GM23338 (cell line): ENCODE results near the gene CD300E.

Experiments
- CREB1 ChIP-seq: fragments of 250-450 bp; sonication (Bioruptor Pico); IDR thresholded peaks from 2 replicates; pipeline ENCODE4 v1.5.0; 2020; ENCODE audit warnings: low read depth, mild to moderate bottlenecking, moderate library complexity
- CTCF ChIP-seq, 2 experiments: fragments of 200-600 bp in 1 of 2; sonication (generic) in 1 of 2; conservative IDR thresholded peaks; 2 replicates each; pipeline versions ENCODE4 v1.5.1 to v1.6.1; 2016 to 2017; ENCODE audit warnings: antibody characterized with exemption in 2 of 2, low read depth in 2 of 2, mild to moderate bottlenecking in 2 of 2, moderate library complexity in 1 of 2
- EZH2 ChIP-seq: fragments of 200-600 bp; sonication (generic); IDR thresholded peaks from one replicate; pipeline ENCODE4 v1.8.0; 2017; ENCODE audit warnings: antibody characterized with exemption, mild to moderate bottlenecking, low read depth; ENCODE audit not compliant: unreplicated experiment
- EZH2phosphoT487 ChIP-seq: fragments of 200-600 bp; sonication (generic); IDR thresholded peaks from one replicate; pipeline ENCODE4 v1.8.1; 2018; ENCODE audit warnings: antibody characterized with exemption; ENCODE audit not compliant: unreplicated experiment
- JUNB ChIP-seq: IDR thresholded peaks from one replicate; pipeline ENCODE4 v1.6.1; 2016; ENCODE audit warnings: antibody characterized with exemption; ENCODE audit not compliant: unreplicated experiment
- NANOG ChIP-seq: IDR thresholded peaks from 2 replicates; pipeline ENCODE4 v1.6.1; 2016; ENCODE audit warnings: antibody characterized with exemption, borderline replicate concordance
- POLR2AphosphoS5 ChIP-seq: IDR thresholded peaks from 2 replicates; pipeline ENCODE4 v1.6.1; 2016; ENCODE audit warnings: antibody characterized with exemption, low read depth
- REST ChIP-seq: IDR thresholded peaks from one replicate; pipeline ENCODE4 v1.6.1; 2018; ENCODE audit warnings: antibody characterized with exemption; ENCODE audit not compliant: unreplicated experiment
- STAT1 ChIP-seq: IDR thresholded peaks from one replicate; pipeline ENCODE4 v1.6.1; 2016; ENCODE audit warnings: antibody characterized with exemption; ENCODE audit not compliant: unreplicated experiment
- ZNF331 ChIP-seq: fragments of 250-450 bp; sonication (Bioruptor Pico); IDR thresholded peaks from 2 replicates; pipeline ENCODE4 v1.5.0; 2020; ENCODE audit warnings: low read depth, mild to moderate bottlenecking, moderate library complexity
- TF ChIP-seq, protein P1 (sequence below): fragments of 250-450 bp; sonication (Bioruptor Pico); IDR thresholded peaks from 2 replicates; pipeline ENCODE4 v1.5.0; 2020; ENCODE audit warnings: mild to moderate bottlenecking, moderate library complexity
- TF ChIP-seq, protein P2 (sequence below): IDR thresholded peaks from 2 replicates; pipeline ENCODE4 v1.6.1; 2016; ENCODE audit warnings: antibody characterized with exemption

DNA sequence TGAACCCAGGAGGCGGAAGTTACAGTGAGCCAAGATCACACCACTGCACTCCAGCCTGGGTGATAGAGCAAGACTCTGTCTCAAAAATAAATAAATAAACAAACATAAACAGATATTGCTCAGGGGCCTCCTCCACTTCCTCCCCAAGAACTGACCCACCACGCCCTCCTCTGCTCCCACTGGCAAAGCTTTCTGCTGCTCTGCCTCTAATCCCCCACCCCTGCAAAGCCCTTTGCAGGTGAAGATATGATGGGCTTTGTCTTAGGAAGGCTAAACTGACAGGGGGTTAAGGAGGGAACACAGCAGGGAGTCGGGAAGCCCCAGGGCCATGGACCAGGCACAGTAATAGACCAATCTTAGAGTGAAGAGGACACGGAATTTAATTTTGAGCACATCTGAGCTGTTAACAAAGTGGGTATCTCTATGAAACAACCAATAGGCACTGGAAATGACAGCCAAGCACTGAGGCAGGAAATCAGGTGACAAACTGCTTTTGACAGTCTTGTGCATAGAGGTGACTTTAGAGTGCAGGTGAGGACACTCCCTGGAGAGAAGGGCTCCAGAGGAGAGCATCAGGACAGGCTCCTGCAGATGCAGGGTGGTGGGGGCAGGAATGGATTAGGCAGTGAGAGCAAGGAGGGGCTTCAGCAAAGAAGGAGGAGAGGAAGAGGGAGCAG is 25.1 kb downstream of the CD300E start:
- no peak for TF ChIP-seq EZH2
- no peak for TF ChIP-seq REST
- no peak for TF ChIP-seq CTCF (conservative IDR thresholded peaks at IDR 0.05; ENCODE audit: low read depth in 2 of 2)
- no peak for TF ChIP-seq JUNB
- TF ChIP-seq EZH2phosphoT487: no peak
- TF ChIP-seq POLR2AphosphoS5: no peak
- TF ChIP-seq ZNF331 (CRISPR knock-in tag): no peak
- TF ChIP-seq STAT1: no peak
- TF ChIP-seq NANOG: no peak
- TF ChIP-seq CREB1: no peak
- TF ChIP-seq, protein P1, sequence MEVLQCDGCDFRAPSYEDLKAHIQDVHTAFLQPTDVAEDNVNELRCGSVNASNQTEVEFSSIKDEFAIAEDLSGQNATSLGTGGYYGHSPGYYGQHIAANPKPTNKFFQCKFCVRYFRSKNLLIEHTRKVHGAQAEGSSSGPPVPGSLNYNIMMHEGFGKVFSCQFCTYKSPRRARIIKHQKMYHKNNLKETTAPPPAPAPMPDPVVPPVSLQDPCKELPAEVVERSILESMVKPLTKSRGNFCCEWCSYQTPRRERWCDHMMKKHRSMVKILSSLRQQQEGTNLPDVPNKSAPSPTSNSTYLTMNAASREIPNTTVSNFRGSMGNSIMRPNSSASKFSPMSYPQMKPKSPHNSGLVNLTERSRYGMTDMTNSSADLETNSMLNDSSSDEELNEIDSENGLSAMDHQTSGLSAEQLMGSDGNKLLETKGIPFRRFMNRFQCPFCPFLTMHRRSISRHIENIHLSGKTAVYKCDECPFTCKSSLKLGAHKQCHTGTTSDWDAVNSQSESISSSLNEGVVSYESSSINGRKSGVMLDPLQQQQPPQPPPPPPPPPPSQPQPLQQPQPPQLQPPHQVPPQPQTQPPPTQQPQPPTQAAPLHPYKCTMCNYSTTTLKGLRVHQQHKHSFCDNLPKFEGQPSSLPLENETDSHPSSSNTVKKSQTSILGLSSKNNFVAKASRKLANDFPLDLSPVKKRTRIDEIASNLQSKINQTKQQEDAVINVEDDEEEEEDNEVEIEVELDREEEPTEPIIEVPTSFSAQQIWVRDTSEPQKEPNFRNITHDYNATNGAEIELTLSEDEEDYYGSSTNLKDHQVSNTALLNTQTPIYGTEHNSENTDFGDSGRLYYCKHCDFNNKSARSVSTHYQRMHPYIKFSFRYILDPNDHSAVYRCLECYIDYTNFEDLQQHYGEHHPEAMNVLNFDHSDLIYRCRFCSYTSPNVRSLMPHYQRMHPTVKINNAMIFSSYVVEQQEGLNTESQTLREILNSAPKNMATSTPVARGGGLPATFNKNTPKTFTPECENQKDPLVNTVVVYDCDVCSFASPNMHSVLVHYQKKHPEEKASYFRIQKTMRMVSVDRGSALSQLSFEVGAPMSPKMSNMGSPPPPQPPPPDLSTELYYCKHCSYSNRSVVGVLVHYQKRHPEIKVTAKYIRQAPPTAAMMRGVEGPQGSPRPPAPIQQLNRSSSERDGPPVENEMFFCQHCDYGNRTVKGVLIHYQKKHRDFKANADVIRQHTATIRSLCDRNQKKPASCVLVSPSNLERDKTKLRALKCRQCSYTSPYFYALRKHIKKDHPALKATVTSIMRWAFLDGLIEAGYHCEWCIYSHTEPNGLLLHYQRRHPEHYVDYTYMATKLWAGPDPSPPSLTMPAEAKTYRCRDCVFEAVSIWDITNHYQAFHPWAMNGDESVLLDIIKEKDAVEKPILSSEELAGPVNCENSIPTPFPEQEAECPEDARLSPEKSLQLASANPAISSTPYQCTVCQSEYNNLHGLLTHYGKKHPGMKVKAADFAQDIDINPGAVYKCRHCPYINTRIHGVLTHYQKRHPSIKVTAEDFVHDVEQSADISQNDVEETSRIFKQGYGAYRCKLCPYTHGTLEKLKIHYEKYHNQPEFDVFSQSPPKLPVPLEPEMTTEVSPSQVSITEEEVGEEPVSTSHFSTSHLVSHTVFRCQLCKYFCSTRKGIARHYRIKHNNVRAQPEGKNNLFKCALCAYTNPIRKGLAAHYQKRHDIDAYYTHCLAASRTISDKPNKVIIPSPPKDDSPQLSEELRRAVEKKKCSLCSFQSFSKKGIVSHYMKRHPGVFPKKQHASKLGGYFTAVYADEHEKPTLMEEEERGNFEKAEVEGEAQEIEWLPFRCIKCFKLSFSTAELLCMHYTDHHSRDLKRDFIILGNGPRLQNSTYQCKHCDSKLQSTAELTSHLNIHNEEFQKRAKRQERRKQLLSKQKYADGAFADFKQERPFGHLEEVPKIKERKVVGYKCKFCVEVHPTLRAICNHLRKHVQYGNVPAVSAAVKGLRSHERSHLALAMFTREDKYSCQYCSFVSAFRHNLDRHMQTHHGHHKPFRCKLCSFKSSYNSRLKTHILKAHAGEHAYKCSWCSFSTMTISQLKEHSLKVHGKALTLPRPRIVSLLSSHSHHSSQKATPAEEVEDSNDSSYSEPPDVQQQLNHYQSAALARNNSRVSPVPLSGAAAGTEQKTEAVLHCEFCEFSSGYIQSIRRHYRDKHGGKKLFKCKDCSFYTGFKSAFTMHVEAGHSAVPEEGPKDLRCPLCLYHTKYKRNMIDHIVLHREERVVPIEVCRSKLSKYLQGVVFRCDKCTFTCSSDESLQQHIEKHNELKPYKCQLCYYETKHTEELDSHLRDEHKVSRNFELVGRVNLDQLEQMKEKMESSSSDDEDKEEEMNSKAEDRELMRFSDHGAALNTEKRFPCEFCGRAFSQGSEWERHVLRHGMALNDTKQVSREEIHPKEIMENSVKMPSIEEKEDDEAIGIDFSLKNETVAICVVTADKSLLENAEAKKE (CRISPR knock-in tag): no peak
- TF ChIP-seq, protein P2, sequence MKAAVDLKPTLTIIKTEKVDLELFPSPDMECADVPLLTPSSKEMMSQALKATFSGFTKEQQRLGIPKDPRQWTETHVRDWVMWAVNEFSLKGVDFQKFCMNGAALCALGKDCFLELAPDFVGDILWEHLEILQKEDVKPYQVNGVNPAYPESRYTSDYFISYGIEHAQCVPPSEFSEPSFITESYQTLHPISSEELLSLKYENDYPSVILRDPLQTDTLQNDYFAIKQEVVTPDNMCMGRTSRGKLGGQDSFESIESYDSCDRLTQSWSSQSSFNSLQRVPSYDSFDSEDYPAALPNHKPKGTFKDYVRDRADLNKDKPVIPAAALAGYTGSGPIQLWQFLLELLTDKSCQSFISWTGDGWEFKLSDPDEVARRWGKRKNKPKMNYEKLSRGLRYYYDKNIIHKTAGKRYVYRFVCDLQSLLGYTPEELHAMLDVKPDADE: no peak
